K562 (cell line): ENCODE results near the gene METRNL. TPM values are rescaled to one million over a fixed set of nuclear protein-coding genes. Genes with fewer than 3 reads are reported as not detected.

Source experiments
- ATAC-seq: fragments of 200-7000 bp; cut with Tn5 transposase; 3 replicates; pipeline ENCODE4 v1.9.1; 2020; ENCODE audit warnings: moderate library complexity
- BruUV-seq: library from RNA; stranded (reverse); fragments of 400-500 nt; replicated peaks from 2 replicates; lab custom pipeline; 2021; lab: Mats Ljungman, UMichigan
- CTCF ChIA-PET: fragments of 300-600 bp; formaldehyde crosslinking; extraction: SDS; loops from one replicate; lab custom pipeline; 2021; ENCODE audit warnings: low intra/inter-chr PET ratio; lab: Yijun Ruan, JAX
- POLR2A ChIA-PET: fragments of 300-600, 350-650 bp; sonication (Branson Sonifier 250); formaldehyde crosslinking; extraction: SDS; loops from one replicate; lab custom pipeline; 2021; ENCODE audit warnings: antibody characterized with exemption, inconsistent platforms; lab: Yijun Ruan, JAX
- DNase-seq, 4 experiments: peaks; one replicate each; pipeline versions ENCODE4 v3.0.0 to v3.0.0-alpha.2; 2011 to 2018; ENCODE audit warnings: low spot score in 3 of 4, mixed read lengths in 3 of 4; ENCODE audit errors: extremely low read depth in 1 of 4
- FAIRE-seq: peaks from 2 replicates; lab custom pipeline; 2011; peaks lifted over from hg19 to GRCh38; lab: Jason Lieb, UNC
- H2AFZ ChIP-seq: 2 replicates; pipeline ENCODE4 v1.6.0; 2011; ENCODE audit warnings: low read depth, low read length, control low read depth, inconsistent platforms
- H3K27ac ChIP-seq: fragments of 200-600 bp; 3 replicates; pipeline ENCODE4 v1.8.0; 2011; ENCODE audit warnings: low read depth, mild to moderate bottlenecking, control low read depth, inconsistent platforms, low read length, moderate library complexity, mixed read lengths; ENCODE audit errors: extremely low read depth
- H3K27me3 ChIP-seq, 2 experiments: fragments of 300-600 bp in 1 of 2; 2 replicates in 1 of 2; 3 replicates in 1 of 2; pipeline versions ENCODE4 v1.6.0 to v1.8.0; 2011; ENCODE audit warnings: inconsistent platforms in 2 of 2, low read length in 2 of 2, mild to moderate bottlenecking in 1 of 2, mixed read lengths in 1 of 2, moderate library complexity in 1 of 2; ENCODE audit not compliant: control insufficient read depth in 2 of 2, insufficient read depth in 2 of 2
- H3K36me3 ChIP-seq: fragments of 300-600 bp; 3 replicates; pipeline ENCODE4 v1.8.0; 2011; ENCODE audit warnings: mild to moderate bottlenecking, low read length, inconsistent platforms; ENCODE audit not compliant: control insufficient read depth, insufficient read depth
- H3K4me1 ChIP-seq, 2 experiments: fragments of 200-600 bp in 1 of 2; replicated peaks in 1 of 2; 2 replicates in 1 of 2; 3 replicates in 1 of 2; pipeline versions ENCODE4 v1.5.1 to v1.8.0; 2011; ENCODE audit warnings: inconsistent platforms in 2 of 2, low read length in 2 of 2, mild to moderate bottlenecking in 1 of 2, mixed read lengths in 1 of 2, moderate library complexity in 1 of 2; ENCODE audit not compliant: control insufficient read depth in 2 of 2, insufficient read depth in 2 of 2
- H3K4me2 ChIP-seq: 2 replicates; pipeline ENCODE4 v1.6.1; 2011; ENCODE audit warnings: low read length, control low read depth, inconsistent platforms, mixed read lengths; ENCODE audit not compliant: insufficient read depth
- H3K4me3 ChIP-seq: fragments of 200-600 bp; sonication (generic), shearing (Covaris generic); 2 replicates; pipeline ENCODE4 v1.5.1; 2016; ENCODE audit warnings: control low read depth, inconsistent platforms
- H3K79me2 ChIP-seq: fragments of 200-600 bp; 3 replicates; pipeline ENCODE4 v1.8.0; 2011; ENCODE audit warnings: low read length, inconsistent platforms; ENCODE audit not compliant: control insufficient read depth, insufficient read depth
- H3K9ac ChIP-seq, 2 experiments: 2 replicates each; pipeline versions ENCODE4 v1.6.0 to v1.6.1; 2011; ENCODE audit warnings: low read depth in 2 of 2, low read length in 2 of 2, control low read depth in 1 of 2, inconsistent platforms in 1 of 2, mild to moderate bottlenecking in 1 of 2, mixed read lengths in 1 of 2; ENCODE audit not compliant: insufficient read depth in 1 of 2
- H3K9me1 ChIP-seq: one replicate; pipeline ENCODE4 v1.6.0; 2011; ENCODE audit warnings: inconsistent platforms, mild to moderate bottlenecking, low read length, moderate library complexity; ENCODE audit not compliant: control insufficient read depth, insufficient read depth
- H3K9me3 ChIP-seq: replicated peaks from 2 replicates; pipeline ENCODE4 v1.5.1; 2011; ENCODE audit warnings: low read depth, low read length, inconsistent platforms; ENCODE audit not compliant: control insufficient read depth, insufficient read depth
- H4K20me1 ChIP-seq: replicated peaks from 2 replicates; pipeline ENCODE4 v1.6.1; 2011; ENCODE audit warnings: low read length, inconsistent platforms, mixed read lengths; ENCODE audit not compliant: control insufficient read depth, insufficient read depth
- DACH1 ChIP-seq: fragments of 450-650 bp; IDR thresholded peaks from 2 replicates; pipeline ENCODE4 v1.6.1; 2018; ENCODE audit not compliant: partially characterized antibody
- ETV6 ChIP-seq, 3 experiments: fragments of 150-350 bp in 1 of 3; sonication (generic) in 1 of 3; formaldehyde crosslinking in 1 of 3; IDR thresholded peaks; 2 replicates each; pipeline versions ENCODE4 v1.6.1 to v1.8.0; 2014 to 2022; ENCODE audit warnings: borderline replicate concordance in 2 of 3, low read depth in 2 of 3, antibody characterized with exemption in 1 of 3, low read length in 1 of 3, mild to moderate bottlenecking in 1 of 3, missing genetic modification reagents in 1 of 3
- HCFC1 ChIP-seq: IDR thresholded peaks from 2 replicates; pipeline ENCODE4 v1.6.1; 2012; ENCODE audit warnings: low read depth, low read length, improper control_type of control experiment
- HNRNPUL1 ChIP-seq: fragments of 200-400 bp; formaldehyde crosslinking; IDR thresholded peaks from 2 replicates; pipeline ENCODE4 v1.6.1; 2017; ENCODE audit warnings: low read length
- MED1 ChIP-seq: sonication (generic); formaldehyde crosslinking; IDR thresholded peaks from 2 replicates; pipeline ENCODE4 v1.8.1; 2023; ENCODE audit warnings: missing genetic modification reagents, borderline replicate concordance
- POLR2G ChIP-seq: fragments of 200-400 bp; formaldehyde crosslinking; IDR thresholded peaks from 2 replicates; pipeline ENCODE4 v1.6.1; 2017; ENCODE audit warnings: low read depth, mild to moderate bottlenecking, antibody characterized with exemption, low read length, moderate library complexity
- RBM34 ChIP-seq: fragments of 200-400 bp; formaldehyde crosslinking; IDR thresholded peaks from 2 replicates; pipeline ENCODE4 v1.6.1; 2018; ENCODE audit warnings: low read length, borderline replicate concordance; ENCODE audit not compliant: insufficient read depth
- SNAPC5 ChIP-seq: fragments of 250-450 bp; sonication (Bioruptor Pico); IDR thresholded peaks from 2 replicates; pipeline ENCODE4 v1.8.0; 2021; ENCODE audit warnings: moderate library complexity, mild to moderate bottlenecking, inconsistent platforms
- SNIP1 ChIP-seq: fragments of 450-650 bp; IDR thresholded peaks from 2 replicates; pipeline ENCODE4 v1.7.1; 2017; ENCODE audit warnings: low read depth, mild to moderate bottlenecking
- SOX6 ChIP-seq: fragments of 450-650 bp; IDR thresholded peaks from 2 replicates; pipeline ENCODE4 v1.6.1; 2014; ENCODE audit warnings: mild to moderate bottlenecking
- SREBF2 ChIP-seq: sonication (generic); formaldehyde crosslinking; IDR thresholded peaks from 2 replicates; pipeline ENCODE4 v1.4.0; 2020; ENCODE audit warnings: mild to moderate bottlenecking, missing genetic modification reagents
- WHSC1 ChIP-seq: IDR thresholded peaks from one replicate; pipeline ENCODE4 v1.6.1; 2012; ENCODE audit warnings: low read length, control low read depth, inconsistent platforms
- XRCC5 ChIP-seq: fragments of 200-400 bp; formaldehyde crosslinking; IDR thresholded peaks from 2 replicates; pipeline ENCODE4 v1.6.1; 2017; ENCODE audit warnings: low read depth, mild to moderate bottlenecking, low read length
- ZBTB11 ChIP-seq, 3 experiments: fragments of 200-800 bp in 1 of 3; fragments of 250-450 bp in 1 of 3; fragments of 450-650 bp in 1 of 3; sonication (Bioruptor Pico) in 1 of 3; sonication (Bioruptor generic) in 1 of 3; formaldehyde crosslinking in 1 of 3; IDR thresholded peaks; 2 replicates each; pipeline versions ENCODE4 v1.6.1 to v1.8.0; 2016 to 2022; ENCODE audit warnings: mild to moderate bottlenecking in 2 of 3, missing genetic modification characterization in 2 of 3, missing compliant biosample characterization in 1 of 3, moderate library complexity in 1 of 3
- ZEB2 ChIP-seq: fragments of 450-650 bp; IDR thresholded peaks from 2 replicates; pipeline ENCODE4 v1.6.1; 2016
- ZNF655 ChIP-seq: fragments of 250-450 bp; sonication (Bioruptor Pico); IDR thresholded peaks from 2 replicates; pipeline ENCODE4 v1.5.0; 2021
- ZNF79 ChIP-seq: fragments of 250-450 bp; sonication (Bioruptor Pico); IDR thresholded peaks from 2 replicates; pipeline ENCODE4 v1.4.0; 2020; ENCODE audit warnings: low read depth, mild to moderate bottlenecking, moderate library complexity
- WGBS: fragments of 100-300 bp; shearing (Covaris generic); methylation state at CpG from one replicate; pipeline ENCODE4 v1.1.6; 2016; ENCODE audit warnings: low coverage, mixed read lengths; ENCODE audit not compliant: insufficient coverage; ENCODE audit errors: missing lambda C conversion rate; 5-methylcytosine and 5-hydroxymethylcytosine counted together
- in situ Hi-C: fragments of 300-500 bp; cut with MboI; formaldehyde crosslinking; loops from 4 replicates; pipeline ENCODE4 v1.15.0; 2018; ENCODE audit warnings: inconsistent platforms, mixed read lengths
- intact Hi-C: fragments of 100-400 bp; cut with micrococcal nuclease; formaldehyde crosslinking; loops from 2 replicates; pipeline ENCODE4 v1.14.2; 2022
- polyA plus RNA-seq, 8 experiments: library from polyadenylated mRNA; depleted of rRNA in 4 of 8; stranded (reverse) in 5 of 8; unstranded in 3 of 8; fragments of >200 nt; fragmentation: Nextera tagmentation in 2 of 8; fragmentation: Illumina TruSeq in 1 of 8; extraction: Ambion mirVana in 2 of 8; extraction: Trizol in 1 of 8; gene quantifications; 2 replicates each; pipeline versions ENCODE4 v1.2.1 to v1.2.3, GENCODE V29; 2011 to 2014; ENCODE audit warnings: inconsistent platforms in 1 of 8, missing spikeins in 1 of 8
- total RNA-seq, 7 experiments: library from RNA; depleted of rRNA in 6 of 7; stranded (reverse); fragments of >200 nt in 6 of 7; fragmentation: Illumina TruSeq in 2 of 7; extraction: Trizol in 2 of 7; gene quantifications; 2 replicates each; pipeline versions ENCODE4 v1.2.1 to v1.2.3, GENCODE V29; 2011 to 2021; ENCODE audit warnings: low replicate concordance in 1 of 7

METRNL gene
- total and polyA plus RNA-seq, 9 of the 15 experiments (the other 6 are each of a cell fraction or from before 2014, with no cell fraction given), result 0.17 to 31.8 (median 2.9) TPM

- POLR2A ChIA-PET, result no interaction called here
- Histone ChIP-seq H3K4me2 (no peak overlapping the region), H3K36me3 (peaks cover 39% of the 10 kb centered on the region; the same call in 1 of the 3 replicates), H3K27ac (no peak overlapping the region), H3K9me1 (peaks cover 5% of the 10 kb centered on the region), H3K79me2 (no peaks in the 10 kb centered on the region; the same call in 1 of the 3 replicates), H3K4me3 (no peak overlapping the region), H3K9ac (no peak overlapping the region), H3K4me1 (peaks cover 0 to 50% of the 10 kb centered on the region in 2 experiments; a peak in 1 of 5 replicates), H4K20me1 (peaks cover 23% of the 10 kb centered on the region), H3K9me3 (no peaks in the 10 kb centered on the region), H2AFZ (no peak overlapping the region), H3K27me3 (peaks cover 0 to 7% of the 10 kb centered on the region in 2 experiments; a peak in 2 of 5 replicates)
- no peak for DNase-seq
- WGBS, result 87% methylated on average over 14 of the region's 26 CpGs
- intact Hi-C loops, result no loop called here
- in situ Hi-C loops, result no loop called here
- BruUV-seq, result no TSS peak
- CTCF ChIA-PET, result no interaction called here
- no peak; the same call in 1 of the 3 replicates for ATAC-seq
- no peak for FAIRE-seq
- TF ChIP-seq ZBTB11 (CRISPR knock-in tag; IDR thresholded peaks at IDR 0.05), result peak in 1 of 3 experiments; percentile 18; a peak in 1 of 6 replicates
- no peak for TF ChIP-seq DACH1
- no peak for TF ChIP-seq SREBF2 (CRISPR knock-in tag)
- no peak for TF ChIP-seq HCFC1
- TF ChIP-seq POLR2G, result peak; percentile 66; the same call in 1 of the 2 replicates
- TF ChIP-seq SOX6, result no peak
- TF ChIP-seq WHSC1, result no peak
- TF ChIP-seq ZNF79 (CRISPR knock-in tag), result no peak
- TF ChIP-seq RBM34, result no peak
- TF ChIP-seq ZNF655 (CRISPR knock-in tag), result no peak
- TF ChIP-seq XRCC5, result no peak
- TF ChIP-seq ZEB2, result peak; percentile 69; the same call in 1 of the 2 replicates
- TF ChIP-seq HNRNPUL1, result no peak
- TF ChIP-seq SNAPC5 (CRISPR knock-in tag), result no peak
- TF ChIP-seq ETV6 (IDR thresholded peaks at IDR 0.05; ENCODE audit: borderline replicate concordance in 1 of 2, low read depth in 2 of 2, low read length in 1 of 2), result no peak
- no peak for TF ChIP-seq ETV6 (CRISPR knock-in tag; IDR thresholded peaks at IDR 0.05; ENCODE audit: borderline replicate concordance)
- TF ChIP-seq MED1 (CRISPR knock-in tag), result no peak
- TF ChIP-seq SNIP1, result no peak
These were observed 17.2 kb downstream of the METRNL start for GRCh38 chr17:83096401-83097224.
